K562 (cell line): ENCODE results near the gene FAM200A. TPM values are rescaled to one million over a fixed set of nuclear protein-coding genes. Genes with fewer than 3 reads are reported as not detected.

Experiments
- ATAC-seq: fragments of 200-7000 bp; cut with Tn5 transposase; 3 replicates; pipeline ENCODE4 v1.9.1; 2020; ENCODE audit warnings: moderate library complexity
- BruUV-seq: library from RNA; stranded (reverse); fragments of 400-500 nt; replicated peaks from 2 replicates; lab custom pipeline; 2021; lab: Mats Ljungman, UMichigan
- CTCF ChIA-PET: fragments of 300-600 bp; formaldehyde crosslinking; extraction: SDS; loops from one replicate; lab custom pipeline; 2021; ENCODE audit warnings: low intra/inter-chr PET ratio; lab: Yijun Ruan, JAX
- POLR2A ChIA-PET: fragments of 300-600, 350-650 bp; sonication (Branson Sonifier 250); formaldehyde crosslinking; extraction: SDS; loops from one replicate; lab custom pipeline; 2021; ENCODE audit warnings: antibody characterized with exemption, inconsistent platforms; lab: Yijun Ruan, JAX
- DNase-seq, 4 experiments: peaks; one replicate each; pipeline versions ENCODE4 v3.0.0 to v3.0.0-alpha.2; 2011 to 2018; ENCODE audit warnings: low spot score in 3 of 4, mixed read lengths in 3 of 4; ENCODE audit errors: extremely low read depth in 1 of 4
- FAIRE-seq: peaks from 2 replicates; lab custom pipeline; 2011; peaks lifted over from hg19 to GRCh38; lab: Jason Lieb, UNC
- H2AFZ ChIP-seq: 2 replicates; pipeline ENCODE4 v1.6.0; 2011; ENCODE audit warnings: low read depth, low read length, control low read depth, inconsistent platforms
- H3K27ac ChIP-seq: fragments of 200-600 bp; 3 replicates; pipeline ENCODE4 v1.8.0; 2011; ENCODE audit warnings: low read depth, mild to moderate bottlenecking, control low read depth, inconsistent platforms, low read length, moderate library complexity, mixed read lengths; ENCODE audit errors: extremely low read depth
- H3K27me3 ChIP-seq, 2 experiments: fragments of 300-600 bp in 1 of 2; 2 replicates in 1 of 2; 3 replicates in 1 of 2; pipeline versions ENCODE4 v1.6.0 to v1.8.0; 2011; ENCODE audit warnings: inconsistent platforms in 2 of 2, low read length in 2 of 2, mild to moderate bottlenecking in 1 of 2, mixed read lengths in 1 of 2, moderate library complexity in 1 of 2; ENCODE audit not compliant: control insufficient read depth in 2 of 2, insufficient read depth in 2 of 2
- H3K36me3 ChIP-seq: fragments of 300-600 bp; 3 replicates; pipeline ENCODE4 v1.8.0; 2011; ENCODE audit warnings: mild to moderate bottlenecking, low read length, inconsistent platforms; ENCODE audit not compliant: control insufficient read depth, insufficient read depth
- H3K4me1 ChIP-seq, 2 experiments: fragments of 200-600 bp in 1 of 2; replicated peaks in 1 of 2; 2 replicates in 1 of 2; 3 replicates in 1 of 2; pipeline versions ENCODE4 v1.5.1 to v1.8.0; 2011; ENCODE audit warnings: inconsistent platforms in 2 of 2, low read length in 2 of 2, mild to moderate bottlenecking in 1 of 2, mixed read lengths in 1 of 2, moderate library complexity in 1 of 2; ENCODE audit not compliant: control insufficient read depth in 2 of 2, insufficient read depth in 2 of 2
- H3K4me2 ChIP-seq: 2 replicates; pipeline ENCODE4 v1.6.1; 2011; ENCODE audit warnings: low read length, control low read depth, inconsistent platforms, mixed read lengths; ENCODE audit not compliant: insufficient read depth
- H3K4me3 ChIP-seq: fragments of 200-600 bp; sonication (generic), shearing (Covaris generic); 2 replicates; pipeline ENCODE4 v1.5.1; 2016; ENCODE audit warnings: control low read depth, inconsistent platforms
- H3K79me2 ChIP-seq: fragments of 200-600 bp; 3 replicates; pipeline ENCODE4 v1.8.0; 2011; ENCODE audit warnings: low read length, inconsistent platforms; ENCODE audit not compliant: control insufficient read depth, insufficient read depth
- H3K9ac ChIP-seq, 2 experiments: 2 replicates each; pipeline versions ENCODE4 v1.6.0 to v1.6.1; 2011; ENCODE audit warnings: low read depth in 2 of 2, low read length in 2 of 2, control low read depth in 1 of 2, inconsistent platforms in 1 of 2, mild to moderate bottlenecking in 1 of 2, mixed read lengths in 1 of 2; ENCODE audit not compliant: insufficient read depth in 1 of 2
- H3K9me1 ChIP-seq: one replicate; pipeline ENCODE4 v1.6.0; 2011; ENCODE audit warnings: inconsistent platforms, mild to moderate bottlenecking, low read length, moderate library complexity; ENCODE audit not compliant: control insufficient read depth, insufficient read depth
- H3K9me3 ChIP-seq: replicated peaks from 2 replicates; pipeline ENCODE4 v1.5.1; 2011; ENCODE audit warnings: low read depth, low read length, inconsistent platforms; ENCODE audit not compliant: control insufficient read depth, insufficient read depth
- H4K20me1 ChIP-seq: replicated peaks from 2 replicates; pipeline ENCODE4 v1.6.1; 2011; ENCODE audit warnings: low read length, inconsistent platforms, mixed read lengths; ENCODE audit not compliant: control insufficient read depth, insufficient read depth
- CSDE1 ChIP-seq, 2 experiments: fragments of 450-650 bp; IDR thresholded peaks; 2 replicates each; pipeline ENCODE4 v1.6.1; 2016; ENCODE audit warnings: mild to moderate bottlenecking in 1 of 2
- HDAC6 ChIP-seq: IDR thresholded peaks from 2 replicates; pipeline ENCODE4 v1.6.1; 2012; ENCODE audit warnings: low read depth, mild to moderate bottlenecking, control low read depth, inconsistent platforms, low read length, moderate library complexity
- JUN ChIP-seq, 2 experiments: sonication (generic) in 1 of 2; formaldehyde crosslinking in 1 of 2; IDR thresholded peaks; 2 replicates each; pipeline versions ENCODE4 v1.6.1 to v1.8.0; 2012 to 2022; ENCODE audit warnings: borderline replicate concordance in 2 of 2, mild to moderate bottlenecking in 2 of 2, improper control_type of control experiment in 1 of 2, low read depth in 1 of 2, low read length in 1 of 2, missing genetic modification reagents in 1 of 2
- KDM1A ChIP-seq, 2 experiments: fragments of 450-650 bp; IDR thresholded peaks; 2 replicates each; pipeline ENCODE4 v1.6.1; 2016; ENCODE audit warnings: mild to moderate bottlenecking in 2 of 2
- PHB2 ChIP-seq: fragments of 450-650 bp; IDR thresholded peaks from 2 replicates; pipeline ENCODE4 v1.6.1; 2017; ENCODE audit warnings: low read depth
- STAT5A ChIP-seq: IDR thresholded peaks from 2 replicates; pipeline ENCODE4 v1.6.1; 2012; ENCODE audit warnings: low read length, inconsistent platforms, borderline replicate concordance
- TARDBP ChIP-seq: fragments of 450-650 bp; IDR thresholded peaks from 2 replicates; pipeline ENCODE4 v1.6.1; 2016
- TBL1XR1 ChIP-seq, 2 experiments: IDR thresholded peaks; 2 replicates each; pipeline ENCODE4 v1.6.1; 2012; ENCODE audit warnings: improper control_type of control experiment in 2 of 2, low read length in 2 of 2, mild to moderate bottlenecking in 1 of 2
- ZFX ChIP-seq: sonication (generic); formaldehyde crosslinking; IDR thresholded peaks from 2 replicates; pipeline ENCODE4 v1.8.0; 2022; ENCODE audit warnings: mild to moderate bottlenecking, missing genetic modification reagents, moderate library complexity
- WGBS: fragments of 100-300 bp; shearing (Covaris generic); methylation state at CpG from one replicate; pipeline ENCODE4 v1.1.6; 2016; ENCODE audit warnings: low coverage, mixed read lengths; ENCODE audit not compliant: insufficient coverage; ENCODE audit errors: missing lambda C conversion rate; 5-methylcytosine and 5-hydroxymethylcytosine counted together
- in situ Hi-C: fragments of 300-500 bp; cut with MboI; formaldehyde crosslinking; loops from 4 replicates; pipeline ENCODE4 v1.15.0; 2018; ENCODE audit warnings: inconsistent platforms, mixed read lengths
- intact Hi-C: fragments of 100-400 bp; cut with micrococcal nuclease; formaldehyde crosslinking; loops from 2 replicates; pipeline ENCODE4 v1.14.2; 2022
- polyA plus RNA-seq, 8 experiments: library from polyadenylated mRNA; depleted of rRNA in 4 of 8; stranded (reverse) in 5 of 8; unstranded in 3 of 8; fragments of >200 nt; fragmentation: Nextera tagmentation in 2 of 8; fragmentation: Illumina TruSeq in 1 of 8; extraction: Ambion mirVana in 2 of 8; extraction: Trizol in 1 of 8; gene quantifications; 2 replicates each; pipeline versions ENCODE4 v1.2.1 to v1.2.3, GENCODE V29; 2011 to 2014; ENCODE audit warnings: inconsistent platforms in 1 of 8, missing spikeins in 1 of 8
- total RNA-seq, 7 experiments: library from RNA; depleted of rRNA in 6 of 7; stranded (reverse); fragments of >200 nt in 6 of 7; fragmentation: Illumina TruSeq in 2 of 7; extraction: Trizol in 2 of 7; gene quantifications; 2 replicates each; pipeline versions ENCODE4 v1.2.1 to v1.2.3, GENCODE V29; 2011 to 2021; ENCODE audit warnings: low replicate concordance in 1 of 7
- TF ChIP-seq, protein P1 (sequence below): fragments of 250-450 bp; sonication (Bioruptor Pico); IDR thresholded peaks from 2 replicates; pipeline ENCODE4 v1.8.0; 2021; ENCODE audit warnings: moderate library complexity, mild to moderate bottlenecking, inconsistent platforms
- TF ChIP-seq, protein P2 (sequence below), 2 experiments: fragments of 150-350 bp in 1 of 2; IDR thresholded peaks; 2 replicates each; pipeline ENCODE4 v1.6.1; 2012 to 2016; ENCODE audit warnings: low read depth in 2 of 2, low read length in 2 of 2, mild to moderate bottlenecking in 1 of 2, moderate library complexity in 1 of 2
- TF ChIP-seq, protein P3 (sequence below), 3 experiments: fragments of 200-800 bp in 1 of 3; fragments of 250-450 bp in 1 of 3; fragments of 450-650 bp in 1 of 3; sonication (Bioruptor Pico) in 1 of 3; sonication (Bioruptor generic) in 1 of 3; formaldehyde crosslinking in 1 of 3; IDR thresholded peaks; 2 replicates each; pipeline versions ENCODE4 v1.6.1 to v1.8.0; 2016 to 2022; ENCODE audit warnings: mild to moderate bottlenecking in 2 of 3, missing genetic modification characterization in 2 of 3, missing compliant biosample characterization in 1 of 3, moderate library complexity in 1 of 3

FAM200A gene
- total and polyA plus RNA-seq, 9 of the 15 experiments (the other 6 are each of a cell fraction or from before 2014, with no cell fraction given), result 3.3 to 11.2 (median 8.3) TPM

DNA sequence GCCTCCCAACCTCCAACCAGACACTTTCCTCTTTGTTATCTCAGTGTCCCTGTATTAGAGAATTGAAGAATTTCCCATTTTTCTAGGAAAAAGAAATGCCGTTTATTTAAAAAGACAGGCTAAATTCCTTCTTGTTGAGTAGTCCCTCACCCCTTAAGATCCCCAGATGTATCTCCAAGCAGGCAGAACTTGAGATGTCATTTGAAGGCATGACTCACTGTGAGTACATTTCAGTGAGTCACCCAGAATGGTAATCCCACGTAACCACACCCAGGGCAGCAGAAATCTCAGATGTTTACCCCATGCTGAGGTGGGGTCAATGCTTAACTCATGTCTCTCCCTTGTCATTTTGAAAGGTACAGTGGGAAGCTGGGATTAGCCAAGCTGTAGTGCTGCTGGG, 10.9 kb upstream of the FAM200A start:
- Histone ChIP-seq H3K9ac (peak overlapping the region; percentile 15 to 41; a peak in 2 of 4 replicates), H3K9me1 (peaks cover 8% of the 10 kb centered on the region), H3K79me2 (peaks cover 70% of the 10 kb centered on the region), H3K9me3 (no peaks in the 10 kb centered on the region), H2AFZ (no peak overlapping the region), H3K36me3 (peaks cover 71% of the 10 kb centered on the region), H3K27me3 (no peaks in the 10 kb centered on the region), H3K4me2 (no peak overlapping the region), H3K4me3 (no peak overlapping the region), H3K27ac (peak overlapping the region; percentile 73; the same call in 2 of the 3 replicates), H3K4me1 (peaks cover 15 to 16% of the 10 kb centered on the region in 2 experiments), H4K20me1 (peaks cover 15% of the 10 kb centered on the region; the same call in 1 of the 2 replicates)
- in situ Hi-C loops (no loop called here), intact Hi-C loops (no loop called here)
- no TSS peak for BruUV-seq
- peak; percentile 40 for ATAC-seq
- DNase-seq, result peak; percentile 80 to 87 (median 84)
- WGBS, result 14% methylated on average over 2 of the region's 2 CpGs
- peak; percentile 93 for FAIRE-seq
- CTCF ChIA-PET, result interaction anchor here (0.6 kb wide), 1 partner anchor 21 kb away, joined by 3 read pairs; no protein-coding TSS in a partner anchor
- POLR2A ChIA-PET, result no interaction called here
- TF ChIP-seq HDAC6 (no peak), TBL1XR1 (IDR thresholded peaks at IDR 0.05; ENCODE audit: low read length in 2 of 2) (peak in 1 of 2 experiments; percentile 61; a peak in 1 of 4 replicates), JUN (IDR thresholded peaks at IDR 0.05; ENCODE audit: borderline replicate concordance, low read depth, low read length) (peak; percentile 100), JUN (CRISPR knock-in tag; IDR thresholded peaks at IDR 0.05; ENCODE audit: borderline replicate concordance) (no peak), PHB2 (no peak), STAT5A (peak; percentile 41; the same call in 1 of the 2 replicates), CSDE1 (IDR thresholded peaks at IDR 0.05) (0 out of 4 replicates have a peak, but pooled peaks of 1 of the 2 experiments have one; percentile 1), TARDBP (no peak), KDM1A (IDR thresholded peaks at IDR 0.05) (peak; percentile 99), ZFX (CRISPR knock-in tag) (no peak)
- TF ChIP-seq, protein P1, sequence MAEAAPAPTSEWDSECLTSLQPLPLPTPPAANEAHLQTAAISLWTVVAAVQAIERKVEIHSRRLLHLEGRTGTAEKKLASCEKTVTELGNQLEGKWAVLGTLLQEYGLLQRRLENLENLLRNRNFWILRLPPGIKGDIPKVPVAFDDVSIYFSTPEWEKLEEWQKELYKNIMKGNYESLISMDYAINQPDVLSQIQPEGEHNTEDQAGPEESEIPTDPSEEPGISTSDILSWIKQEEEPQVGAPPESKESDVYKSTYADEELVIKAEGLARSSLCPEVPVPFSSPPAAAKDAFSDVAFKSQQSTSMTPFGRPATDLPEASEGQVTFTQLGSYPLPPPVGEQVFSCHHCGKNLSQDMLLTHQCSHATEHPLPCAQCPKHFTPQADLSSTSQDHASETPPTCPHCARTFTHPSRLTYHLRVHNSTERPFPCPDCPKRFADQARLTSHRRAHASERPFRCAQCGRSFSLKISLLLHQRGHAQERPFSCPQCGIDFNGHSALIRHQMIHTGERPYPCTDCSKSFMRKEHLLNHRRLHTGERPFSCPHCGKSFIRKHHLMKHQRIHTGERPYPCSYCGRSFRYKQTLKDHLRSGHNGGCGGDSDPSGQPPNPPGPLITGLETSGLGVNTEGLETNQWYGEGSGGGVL, result no peak
- TF ChIP-seq, protein P2, sequence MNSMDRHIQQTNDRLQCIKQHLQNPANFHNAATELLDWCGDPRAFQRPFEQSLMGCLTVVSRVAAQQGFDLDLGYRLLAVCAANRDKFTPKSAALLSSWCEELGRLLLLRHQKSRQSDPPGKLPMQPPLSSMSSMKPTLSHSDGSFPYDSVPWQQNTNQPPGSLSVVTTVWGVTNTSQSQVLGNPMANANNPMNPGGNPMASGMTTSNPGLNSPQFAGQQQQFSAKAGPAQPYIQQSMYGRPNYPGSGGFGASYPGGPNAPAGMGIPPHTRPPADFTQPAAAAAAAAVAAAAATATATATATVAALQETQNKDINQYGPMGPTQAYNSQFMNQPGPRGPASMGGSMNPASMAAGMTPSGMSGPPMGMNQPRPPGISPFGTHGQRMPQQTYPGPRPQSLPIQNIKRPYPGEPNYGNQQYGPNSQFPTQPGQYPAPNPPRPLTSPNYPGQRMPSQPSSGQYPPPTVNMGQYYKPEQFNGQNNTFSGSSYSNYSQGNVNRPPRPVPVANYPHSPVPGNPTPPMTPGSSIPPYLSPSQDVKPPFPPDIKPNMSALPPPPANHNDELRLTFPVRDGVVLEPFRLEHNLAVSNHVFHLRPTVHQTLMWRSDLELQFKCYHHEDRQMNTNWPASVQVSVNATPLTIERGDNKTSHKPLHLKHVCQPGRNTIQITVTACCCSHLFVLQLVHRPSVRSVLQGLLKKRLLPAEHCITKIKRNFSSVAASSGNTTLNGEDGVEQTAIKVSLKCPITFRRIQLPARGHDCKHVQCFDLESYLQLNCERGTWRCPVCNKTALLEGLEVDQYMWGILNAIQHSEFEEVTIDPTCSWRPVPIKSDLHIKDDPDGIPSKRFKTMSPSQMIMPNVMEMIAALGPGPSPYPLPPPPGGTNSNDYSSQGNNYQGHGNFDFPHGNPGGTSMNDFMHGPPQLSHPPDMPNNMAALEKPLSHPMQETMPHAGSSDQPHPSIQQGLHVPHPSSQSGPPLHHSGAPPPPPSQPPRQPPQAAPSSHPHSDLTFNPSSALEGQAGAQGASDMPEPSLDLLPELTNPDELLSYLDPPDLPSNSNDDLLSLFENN (IDR thresholded peaks at IDR 0.05; ENCODE audit: low read depth in 2 of 2, low read length in 2 of 2), result peak in 1 of 2 experiments; percentile 68; a peak in 1 of 4 replicates
- TF ChIP-seq, protein P3, sequence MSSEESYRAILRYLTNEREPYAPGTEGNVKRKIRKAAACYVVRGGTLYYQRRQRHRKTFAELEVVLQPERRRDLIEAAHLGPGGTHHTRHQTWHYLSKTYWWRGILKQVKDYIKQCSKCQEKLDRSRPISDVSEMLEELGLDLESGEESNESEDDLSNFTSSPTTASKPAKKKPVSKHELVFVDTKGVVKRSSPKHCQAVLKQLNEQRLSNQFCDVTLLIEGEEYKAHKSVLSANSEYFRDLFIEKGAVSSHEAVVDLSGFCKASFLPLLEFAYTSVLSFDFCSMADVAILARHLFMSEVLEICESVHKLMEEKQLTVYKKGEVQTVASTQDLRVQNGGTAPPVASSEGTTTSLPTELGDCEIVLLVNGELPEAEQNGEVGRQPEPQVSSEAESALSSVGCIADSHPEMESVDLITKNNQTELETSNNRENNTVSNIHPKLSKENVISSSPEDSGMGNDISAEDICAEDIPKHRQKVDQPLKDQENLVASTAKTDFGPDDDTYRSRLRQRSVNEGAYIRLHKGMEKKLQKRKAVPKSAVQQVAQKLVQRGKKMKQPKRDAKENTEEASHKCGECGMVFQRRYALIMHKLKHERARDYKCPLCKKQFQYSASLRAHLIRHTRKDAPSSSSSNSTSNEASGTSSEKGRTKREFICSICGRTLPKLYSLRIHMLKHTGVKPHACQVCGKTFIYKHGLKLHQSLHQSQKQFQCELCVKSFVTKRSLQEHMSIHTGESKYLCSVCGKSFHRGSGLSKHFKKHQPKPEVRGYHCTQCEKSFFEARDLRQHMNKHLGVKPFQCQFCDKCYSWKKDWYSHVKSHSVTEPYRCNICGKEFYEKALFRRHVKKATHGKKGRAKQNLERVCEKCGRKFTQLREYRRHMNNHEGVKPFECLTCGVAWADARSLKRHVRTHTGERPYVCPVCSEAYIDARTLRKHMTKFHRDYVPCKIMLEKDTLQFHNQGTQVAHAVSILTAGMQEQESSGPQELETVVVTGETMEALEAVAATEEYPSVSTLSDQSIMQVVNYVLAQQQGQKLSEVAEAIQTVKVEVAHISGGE (CRISPR knock-in tag; IDR thresholded peaks at IDR 0.05), result no peak
